Astrocyte (in vitro differentiated cells and primary cell): ENCODE measurements around the gene GLIPR1L1.

Experiments used
- CTCF ChIP-seq: IDR thresholded peaks from 2 replicates; pipeline ENCODE4 v1.5.1; 2011; ENCODE audit warnings: low read depth, mild to moderate bottlenecking, inconsistent platforms, low read length, moderate library complexity; ENCODE audit not compliant: insufficient read depth
- EZH2 ChIP-seq: IDR thresholded peaks from 2 replicates; pipeline ENCODE4 v1.6.1; 2012; ENCODE audit warnings: mild to moderate bottlenecking, low read length, inconsistent platforms; ENCODE audit not compliant: insufficient read depth

- TF ChIP-seq CTCF: no peak
- TF ChIP-seq EZH2: no peak
Observed at GRCh38 chr12:75360920-75361319, 26.4 kb downstream of the GLIPR1L1 start.
